DMS 273 (cell line): ENCODE data around the gene THAP10.
"Not testable (repeated sequence)": the region's sequence is repeated elsewhere in the genome, so short reads cannot be mapped to it uniquely, and the experiment has no call there.

Source experiments
- DNase-seq: peaks from one replicate; lab custom pipeline; 2025; ENCODE audit not compliant: unreplicated experiment; lab: John Stamatoyannopoulos, UW

Gene THAP10

DNA sequence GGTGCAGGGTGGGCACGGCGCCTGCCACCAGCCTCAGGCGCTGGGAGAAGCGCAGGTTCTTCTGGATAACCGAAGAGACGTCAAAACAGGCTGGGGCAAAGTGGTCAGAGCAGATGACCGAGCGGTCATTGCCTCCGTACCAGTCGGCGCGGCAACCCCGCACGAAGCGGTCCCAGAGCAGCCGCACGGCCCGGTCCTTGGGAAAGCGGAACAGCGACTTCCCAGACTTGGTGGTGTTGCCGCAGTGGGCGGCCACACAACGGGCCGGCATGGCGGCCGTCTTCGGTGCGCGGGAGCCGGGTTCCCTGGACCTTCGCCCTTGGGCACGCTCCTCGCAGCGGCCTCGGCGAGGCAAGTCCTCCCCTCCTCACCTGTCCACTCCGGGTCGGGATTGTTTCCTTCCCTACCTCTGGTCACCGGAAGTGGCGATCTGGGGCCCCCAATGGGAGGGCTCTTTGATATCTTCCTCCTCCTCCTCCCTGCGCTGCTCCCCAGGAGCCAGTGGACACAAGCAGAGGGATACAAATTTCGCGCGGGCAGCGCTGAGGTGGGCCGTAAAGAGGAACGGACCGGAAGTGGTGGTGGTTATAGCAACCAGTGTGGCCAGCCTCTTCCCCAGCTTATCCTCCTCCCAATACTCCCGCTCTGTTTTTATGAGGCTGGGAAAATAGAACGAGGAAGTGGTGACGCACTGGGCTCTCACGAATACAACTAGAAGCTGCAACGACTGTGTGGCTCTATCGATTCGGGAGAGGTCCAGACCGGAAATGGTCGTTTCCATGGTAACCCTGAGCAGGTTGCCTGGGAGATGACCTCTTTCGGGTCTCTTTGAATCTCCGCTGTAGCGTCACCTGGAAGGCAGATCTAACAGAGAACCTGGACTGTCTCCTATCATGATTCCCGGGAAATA, at the start of gene THAP10, which contains the start of gene LRRC49:
TSS of gene THAP10 (minus strand) at position 432 of the 910 bp plus-strand sequence. CDS start at position 271, 161 bp downstream.
TSS of gene LRRC49 (plus strand) at position 825 of the 910 bp plus-strand sequence. CDS start at position 894, 69 bp downstream.
- peak; percentile 93 for DNase-seq

DNA sequence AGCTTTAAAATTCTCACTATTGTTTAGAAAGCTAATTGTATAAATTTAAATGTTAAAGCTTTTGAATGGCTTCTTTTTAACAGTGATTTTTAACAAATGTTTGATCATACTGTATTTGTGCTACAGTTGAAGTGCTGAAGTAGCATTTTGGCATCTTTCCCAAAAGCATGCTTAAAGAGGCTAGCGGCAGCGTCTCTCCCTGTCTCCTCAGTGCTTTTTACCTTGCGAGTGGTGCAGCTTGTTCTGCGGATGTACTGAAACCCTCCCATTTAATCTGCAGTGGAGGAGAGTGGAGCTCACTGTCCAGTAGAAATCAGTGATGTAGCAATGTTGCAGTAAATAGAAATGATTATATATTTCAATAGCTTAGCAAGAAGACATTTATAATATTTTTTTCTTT, 44.1 kb upstream of the THAP10 start:
- peak; percentile 64 for DNase-seq

DNA sequence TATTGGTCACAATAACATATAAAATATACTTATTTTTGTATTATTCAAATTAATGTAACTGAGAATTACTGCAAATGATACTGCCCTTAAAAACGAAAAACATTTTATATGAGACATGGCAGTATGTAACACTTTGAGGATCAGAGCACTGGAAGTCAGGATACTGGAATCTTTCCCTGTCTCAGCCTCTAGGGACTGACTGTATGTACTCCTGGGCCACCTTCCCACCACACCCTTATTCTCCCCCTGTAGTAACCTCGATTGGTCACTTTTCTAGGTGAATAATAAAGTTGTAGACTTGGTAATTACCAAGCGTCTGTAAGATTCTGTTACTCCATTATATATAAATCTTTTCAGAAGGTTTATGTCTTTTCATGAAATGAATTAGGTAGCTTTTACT, 43.4 kb upstream of the THAP10 start:
- no peak for DNase-seq

DNA sequence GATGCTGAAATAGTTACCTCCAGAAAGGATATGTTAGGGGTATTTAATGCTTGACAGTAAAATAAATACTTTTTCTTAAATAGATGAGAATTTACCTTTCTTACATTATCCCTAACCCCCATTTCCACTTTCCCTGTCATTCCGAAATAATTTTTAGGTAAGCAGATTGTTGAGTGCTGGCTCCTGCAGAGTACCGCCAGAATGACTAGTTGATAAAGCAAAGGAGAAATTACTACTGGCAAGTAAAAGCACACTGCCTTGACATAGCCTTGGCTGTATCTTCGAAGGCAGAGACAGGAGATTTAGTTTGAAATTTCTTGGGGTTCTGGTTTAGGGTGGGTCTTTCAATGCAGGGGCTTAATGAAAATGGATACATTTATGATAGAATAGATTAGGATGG, 41.2 kb upstream of the THAP10 start:
- no peak for DNase-seq

DNA sequence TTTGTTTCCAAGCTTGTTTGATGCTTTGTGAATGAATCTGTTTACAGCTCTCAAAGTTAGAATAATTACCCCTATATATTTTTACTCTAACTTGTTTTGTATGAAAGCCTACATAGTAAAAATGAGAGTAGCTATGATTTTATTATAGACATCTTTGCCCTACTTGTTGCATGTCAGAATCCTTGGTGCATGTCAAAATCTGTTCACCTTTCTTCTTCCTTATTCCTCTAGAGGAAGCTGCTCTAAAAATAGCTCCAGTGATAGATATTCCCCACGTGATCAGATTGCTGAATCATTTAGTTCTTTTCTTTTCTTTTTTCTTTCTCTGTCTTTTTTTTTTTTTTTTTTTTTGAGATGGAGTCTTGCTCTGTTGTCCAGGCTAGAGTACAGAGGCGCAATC, 40.2 kb upstream of the THAP10 start:
- no peak for DNase-seq

DNA sequence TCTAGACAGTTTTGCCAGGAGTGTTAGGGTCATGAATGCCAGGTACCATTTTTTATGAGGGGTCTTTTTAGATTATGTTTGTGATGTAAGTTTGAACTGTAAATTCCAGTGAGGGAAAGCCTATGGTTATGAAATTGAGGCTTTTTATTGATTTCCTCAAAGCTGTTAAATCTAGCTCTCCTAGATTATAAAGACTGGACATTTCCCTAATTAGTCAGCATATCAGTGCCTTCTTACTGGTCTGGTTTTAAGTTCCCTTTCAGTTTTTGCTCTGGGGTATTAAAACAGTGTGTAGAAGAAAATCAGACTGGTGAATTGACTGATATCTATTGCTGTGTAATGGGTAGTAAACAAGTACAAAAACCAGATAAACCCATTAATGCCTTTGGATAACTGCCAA, 39.6 kb upstream of the THAP10 start:
- no peak for DNase-seq

DNA sequence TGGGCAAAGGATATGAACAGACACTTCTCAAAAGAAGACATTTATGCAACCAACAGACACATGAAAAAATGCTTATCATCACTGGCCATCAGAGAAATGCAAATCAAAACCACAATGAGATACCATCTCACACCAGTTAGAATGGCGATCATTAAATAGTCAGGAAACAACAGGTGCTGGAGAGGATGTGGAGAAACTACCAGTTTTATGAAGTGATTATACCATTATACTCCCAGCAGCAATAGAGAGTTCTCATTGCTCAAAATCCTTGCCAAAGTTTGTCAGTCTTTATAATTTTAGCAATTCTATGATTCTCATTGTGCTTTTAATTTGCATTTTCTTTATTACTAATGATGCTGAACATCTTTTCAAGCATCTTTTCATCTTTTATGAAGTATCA, 34.7 kb upstream of the THAP10 start:
- DNase-seq, result not testable (repeated sequence)

DNA sequence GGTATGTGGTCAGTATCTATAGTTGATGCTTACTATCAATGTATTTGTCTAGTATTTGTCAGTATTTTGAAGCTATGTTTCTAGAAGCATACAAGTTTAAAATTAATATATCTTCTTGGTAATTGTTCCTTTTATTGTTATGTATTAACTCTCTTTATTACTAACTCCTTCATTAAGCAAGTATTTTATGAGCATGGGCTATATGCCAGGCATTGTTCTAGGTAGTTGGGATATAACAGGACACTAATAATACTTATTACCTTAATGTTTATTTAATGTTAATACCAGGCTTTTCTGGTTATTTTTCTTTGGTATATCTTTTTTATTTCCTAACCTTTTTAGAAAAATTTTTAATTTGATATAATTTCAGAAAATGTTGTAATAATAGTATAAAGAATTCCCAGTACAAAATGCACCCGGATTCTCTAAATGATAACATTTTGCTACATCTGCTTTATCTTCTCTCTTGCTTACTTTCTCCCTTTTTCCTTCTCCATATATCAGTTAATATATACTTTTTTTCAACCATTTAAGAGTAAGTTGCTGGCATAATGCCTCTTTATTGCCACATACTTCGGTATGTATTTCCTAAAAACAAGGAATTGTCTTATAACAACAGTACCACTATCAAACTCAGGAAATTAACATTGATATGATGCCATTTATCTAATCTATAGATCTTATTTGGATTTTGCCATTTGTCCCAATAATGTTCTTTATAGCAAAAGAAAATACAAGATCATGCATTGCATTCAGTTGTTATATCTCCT, 31.3 kb upstream of the THAP10 start:
- DNase-seq, result no peak

DNA sequence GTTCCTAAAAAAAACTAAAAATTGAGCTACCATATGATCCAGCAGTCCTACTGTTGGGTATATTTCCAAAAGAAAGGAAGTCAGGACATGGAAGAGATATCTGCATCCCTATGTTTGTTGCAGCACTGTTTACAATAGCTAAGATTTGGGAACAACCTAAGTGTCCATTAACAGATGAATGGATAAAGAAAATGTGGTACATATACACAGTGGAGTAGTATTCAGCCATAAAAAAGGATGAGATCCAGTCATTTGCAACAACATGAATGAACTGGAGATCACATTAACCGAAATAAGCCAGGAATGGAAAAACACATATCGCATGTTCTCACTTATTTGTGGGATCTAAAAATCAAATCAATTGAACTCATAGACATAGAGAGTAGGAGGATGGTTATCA, 29.9 kb upstream of the THAP10 start:
- DNase-seq, result no peak

DNA sequence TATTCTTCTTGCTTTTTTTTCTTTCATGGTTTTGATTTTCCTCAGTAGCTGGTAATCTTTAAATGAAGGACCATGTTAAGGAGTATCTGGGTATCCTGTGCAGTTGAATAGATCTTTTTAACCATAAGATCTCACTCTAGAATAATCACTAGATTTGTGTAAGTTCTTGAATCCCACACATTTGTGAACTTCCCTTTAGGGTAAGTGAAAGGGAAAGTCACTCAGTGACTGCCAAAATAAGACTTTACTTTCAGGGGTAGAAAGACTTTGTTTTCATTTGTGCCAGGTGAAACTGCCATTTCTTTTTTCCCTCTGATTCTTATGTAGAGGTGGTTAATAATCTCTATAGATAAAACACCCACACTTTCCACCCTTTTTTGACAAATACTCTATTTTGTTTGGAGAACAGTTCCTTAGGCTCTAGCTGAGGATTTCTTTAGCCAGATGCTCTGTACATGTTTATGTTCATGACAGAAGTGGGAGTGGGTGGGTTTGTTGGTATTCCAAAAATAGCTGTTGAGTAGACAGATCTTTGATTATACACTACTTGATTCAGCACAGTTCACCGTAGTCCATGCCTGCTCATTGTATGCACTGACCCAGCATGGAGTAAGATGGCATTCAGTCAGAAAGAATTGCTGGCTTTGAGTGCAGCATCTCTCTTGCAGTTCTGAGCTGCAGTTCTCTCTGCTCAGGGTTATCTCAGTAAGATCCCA, 28.9 kb upstream of the THAP10 start:
- DNase-seq, result no peak

DNA sequence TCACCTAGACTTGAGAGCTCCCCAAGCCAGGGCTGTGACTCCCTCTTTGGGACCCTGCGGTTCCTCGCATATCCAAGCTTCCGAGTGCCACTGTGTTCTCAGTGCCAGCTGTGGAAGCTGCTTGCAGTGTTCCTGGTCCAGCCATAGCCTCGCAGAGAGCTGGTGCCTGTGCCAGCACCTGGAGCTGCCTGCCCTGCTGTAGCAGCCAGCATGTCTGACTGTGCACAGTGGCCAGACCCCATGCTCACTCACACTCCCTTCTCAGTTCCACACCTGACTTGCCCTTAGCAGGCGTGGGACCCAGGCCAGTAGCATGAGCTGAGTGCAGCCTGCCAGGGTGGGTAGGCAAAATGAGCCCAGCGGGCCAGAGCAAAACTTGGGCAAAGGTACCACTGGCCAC, 25.7 kb upstream of the THAP10 start:
- DNase-seq, result no peak

DNA sequence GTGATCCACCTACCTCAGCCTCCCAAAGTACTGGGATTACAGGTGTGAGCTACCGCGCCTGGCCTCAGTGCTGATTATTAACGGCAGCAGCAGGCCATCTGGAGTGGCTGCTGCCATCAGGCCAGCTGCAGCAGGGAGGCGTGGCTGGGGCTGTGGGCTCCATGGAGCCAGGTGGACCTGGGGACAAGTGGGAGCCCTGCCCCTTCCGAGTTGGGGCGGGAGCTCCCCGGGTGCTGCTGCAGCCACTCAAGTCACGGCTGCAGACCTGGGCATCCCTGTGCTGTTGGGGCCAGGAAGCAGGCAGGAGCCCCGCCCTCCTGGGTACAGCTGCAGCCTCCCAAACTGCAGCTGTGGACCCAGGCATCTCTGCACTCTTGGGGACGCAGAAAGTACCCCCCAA, 24.3 kb upstream of the THAP10 start:
- DNase-seq, result no peak

DNA sequence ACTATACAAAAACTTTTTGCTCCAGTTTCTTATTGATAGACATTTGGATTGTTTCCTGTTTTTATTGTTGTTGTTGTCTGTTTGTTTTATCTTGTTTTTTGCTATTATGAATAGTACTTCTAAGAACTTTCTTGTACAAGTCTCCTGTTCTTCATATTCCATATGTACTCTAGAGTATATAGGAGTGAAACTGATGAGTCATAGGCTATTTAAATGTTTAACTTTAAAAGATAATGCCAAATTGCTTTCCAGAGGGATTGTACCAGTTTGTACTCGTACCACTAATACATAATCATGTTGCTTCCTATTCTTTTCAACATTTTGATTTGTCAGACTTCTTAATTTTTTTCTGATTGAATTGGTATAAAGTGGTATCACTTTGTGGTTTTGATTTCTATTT, 20.0 kb upstream of the THAP10 start:
- no peak for DNase-seq

DNA sequence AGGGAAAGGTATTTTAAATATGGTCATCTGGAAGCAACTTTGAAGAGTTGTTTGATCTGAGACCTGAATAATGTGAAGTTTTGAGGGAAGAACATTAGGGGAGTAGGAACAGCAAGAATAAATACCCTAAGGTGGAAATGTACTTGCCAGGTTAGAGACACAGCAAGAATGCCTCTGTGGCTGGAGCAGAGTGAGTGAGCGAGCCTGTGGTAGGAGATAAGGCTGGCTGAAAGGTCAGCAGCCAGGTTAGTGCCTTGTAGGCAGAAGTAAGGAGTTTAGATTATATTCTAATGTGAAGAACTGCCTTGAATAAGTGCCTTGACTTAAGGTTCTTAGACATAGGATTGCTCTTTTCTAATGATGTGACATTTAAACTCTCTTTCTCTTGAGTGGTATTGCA, 18.7 kb upstream of the THAP10 start:
- DNase-seq, result no peak

DNA sequence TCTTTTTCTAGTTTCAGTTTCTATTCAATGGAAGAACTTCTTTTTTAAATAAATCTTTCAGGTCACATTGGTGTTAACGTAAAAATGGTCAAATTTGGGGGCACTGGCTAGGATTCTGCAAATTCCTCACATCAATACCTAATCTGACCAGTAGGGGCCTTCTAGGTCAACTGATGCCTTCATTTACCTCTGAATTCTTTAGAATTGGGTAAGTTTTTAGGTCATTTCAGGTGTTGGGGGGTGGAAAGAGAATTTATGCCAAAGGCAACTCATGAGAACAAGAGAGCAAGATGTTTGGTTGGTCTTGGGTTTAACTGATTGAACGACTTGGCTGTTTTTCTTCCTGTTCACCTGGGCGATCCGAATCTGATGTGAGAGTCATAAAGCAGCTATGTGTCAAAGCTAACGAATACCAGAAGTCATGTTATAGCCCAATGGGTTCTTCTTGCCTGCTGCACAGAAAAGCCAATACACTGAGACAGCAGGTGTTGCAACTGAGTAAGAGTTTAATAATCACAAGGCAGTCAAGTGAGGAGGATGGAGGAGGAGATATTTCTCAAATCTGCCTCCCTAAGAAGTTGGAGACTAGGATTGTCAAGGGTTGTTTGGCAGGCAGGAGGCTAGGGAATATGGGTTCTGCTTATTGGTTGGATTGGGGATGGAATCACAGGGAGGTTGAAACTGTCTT, 15.7 kb upstream of the THAP10 start:
- no peak for DNase-seq

DNA sequence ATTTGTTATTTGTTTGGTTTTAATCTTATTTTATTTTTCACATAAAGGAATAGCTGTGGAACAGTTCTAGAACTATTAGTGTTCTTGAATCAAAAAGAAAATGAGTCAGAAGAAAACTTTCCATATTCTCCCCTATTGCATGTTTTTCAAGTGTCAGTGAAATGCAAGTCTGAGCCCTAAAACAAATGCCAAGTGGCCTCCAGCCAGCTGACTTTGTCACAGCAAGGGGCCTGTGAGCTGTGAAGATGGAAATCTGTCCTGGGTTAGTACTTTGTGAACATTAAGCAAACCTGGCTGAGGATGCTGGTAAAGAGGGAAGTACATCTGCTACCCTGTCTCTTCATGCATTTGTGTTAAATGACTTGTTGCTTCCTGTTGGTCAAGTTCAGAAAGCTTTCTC, 14.6 kb upstream of the THAP10 start:
- no peak for DNase-seq

DNA sequence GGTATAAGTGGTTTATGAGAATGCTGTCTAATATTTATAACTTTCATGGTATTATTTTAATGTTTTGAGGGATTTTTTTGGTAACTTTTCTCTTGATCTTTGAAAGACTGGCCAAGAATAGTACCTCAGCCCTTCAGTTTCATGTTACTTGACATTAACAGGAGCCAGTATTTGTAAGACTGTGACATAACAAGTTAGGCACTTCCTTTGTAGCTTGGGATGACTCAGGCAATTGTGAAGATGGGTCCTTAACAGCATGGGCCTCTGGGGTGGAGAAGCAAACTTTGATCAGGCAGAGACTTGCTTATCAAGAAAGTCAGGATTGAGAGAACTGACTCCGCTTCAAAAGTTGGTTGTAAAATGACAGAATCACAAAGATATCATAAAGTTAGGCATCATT, 9.9 kb upstream of the THAP10 start:
- DNase-seq, result no peak

DNA sequence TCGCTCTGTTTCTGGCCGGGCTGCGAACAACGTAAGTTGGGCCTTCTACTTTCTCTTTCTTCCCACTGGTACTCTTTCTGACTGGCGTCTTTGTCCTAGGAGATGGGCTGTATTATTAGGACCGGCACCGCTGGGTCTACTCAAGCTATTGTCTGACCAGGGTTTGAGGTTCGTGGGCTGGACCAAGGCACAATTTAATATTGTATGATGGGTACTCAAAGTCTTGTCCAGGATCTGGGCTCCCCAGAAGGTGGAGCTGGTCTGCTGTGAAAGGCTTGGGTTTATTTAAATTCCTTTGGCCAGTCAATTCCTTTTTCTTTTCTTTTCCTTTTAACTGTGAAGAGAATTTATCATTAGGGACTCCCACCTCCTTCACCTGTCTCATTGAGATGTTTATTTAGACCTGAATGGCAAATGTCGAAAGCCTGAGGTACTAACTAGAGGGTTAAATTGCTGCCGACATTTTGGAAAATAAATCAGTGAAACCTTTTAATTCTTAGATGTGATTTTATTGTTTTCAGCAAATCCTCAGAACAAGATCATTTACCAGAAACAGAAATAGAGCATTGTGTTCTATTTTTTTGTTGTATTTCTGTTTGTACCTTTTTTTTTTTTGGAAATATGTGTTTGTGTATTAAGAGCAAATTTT, 803 bp upstream of the THAP10 start:
- peak; percentile 57 for DNase-seq

DNA sequence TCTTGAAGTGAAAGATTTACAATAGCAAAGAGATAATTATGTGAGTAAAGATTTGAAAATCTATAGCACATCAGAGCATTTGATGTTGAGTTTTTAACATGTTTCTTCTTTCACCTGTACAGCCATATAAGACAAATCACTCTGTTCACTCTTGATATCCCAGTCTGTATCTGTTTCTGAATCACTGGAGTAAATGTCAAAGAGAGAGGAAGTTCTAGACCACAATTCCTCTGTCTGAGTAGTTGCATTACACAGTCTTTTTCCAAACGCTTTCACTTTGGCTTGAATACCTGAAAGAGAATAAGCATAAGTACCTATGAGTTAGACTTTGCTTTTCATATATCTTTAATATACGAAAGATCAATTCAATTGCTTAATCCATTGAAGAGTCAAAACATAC, 9.9 kb downstream of the THAP10 start:
- no peak for DNase-seq

DNA sequence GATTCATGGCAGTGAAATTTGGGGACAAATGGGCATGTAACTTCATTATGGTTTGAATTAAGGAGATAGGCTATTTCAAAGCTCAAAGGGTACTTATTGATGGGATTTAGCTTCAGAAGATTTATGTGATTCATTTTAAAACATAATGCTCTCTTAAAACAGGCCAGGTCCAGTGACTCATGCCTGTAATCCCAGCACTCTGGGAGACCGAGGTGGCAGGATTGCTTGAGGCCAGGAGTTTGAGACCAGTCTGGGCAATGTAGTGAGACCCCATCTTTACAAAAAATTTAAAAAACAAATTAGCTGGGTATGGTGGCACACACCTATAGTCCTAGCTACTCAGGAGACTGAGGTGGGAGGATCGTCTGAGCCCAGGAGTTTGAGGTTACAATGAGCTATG, 11.5 kb downstream of the THAP10 start:
- no peak for DNase-seq
